Measurements from ENCODE around the gene TNFAIP2.

The TNFAIP2 gene, protein sequence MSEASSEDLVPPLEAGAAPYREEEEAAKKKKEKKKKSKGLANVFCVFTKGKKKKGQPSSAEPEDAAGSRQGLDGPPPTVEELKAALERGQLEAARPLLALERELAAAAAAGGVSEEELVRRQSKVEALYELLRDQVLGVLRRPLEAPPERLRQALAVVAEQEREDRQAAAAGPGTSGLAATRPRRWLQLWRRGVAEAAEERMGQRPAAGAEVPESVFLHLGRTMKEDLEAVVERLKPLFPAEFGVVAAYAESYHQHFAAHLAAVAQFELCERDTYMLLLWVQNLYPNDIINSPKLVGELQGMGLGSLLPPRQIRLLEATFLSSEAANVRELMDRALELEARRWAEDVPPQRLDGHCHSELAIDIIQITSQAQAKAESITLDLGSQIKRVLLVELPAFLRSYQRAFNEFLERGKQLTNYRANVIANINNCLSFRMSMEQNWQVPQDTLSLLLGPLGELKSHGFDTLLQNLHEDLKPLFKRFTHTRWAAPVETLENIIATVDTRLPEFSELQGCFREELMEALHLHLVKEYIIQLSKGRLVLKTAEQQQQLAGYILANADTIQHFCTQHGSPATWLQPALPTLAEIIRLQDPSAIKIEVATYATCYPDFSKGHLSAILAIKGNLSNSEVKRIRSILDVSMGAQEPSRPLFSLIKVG

DNA sequence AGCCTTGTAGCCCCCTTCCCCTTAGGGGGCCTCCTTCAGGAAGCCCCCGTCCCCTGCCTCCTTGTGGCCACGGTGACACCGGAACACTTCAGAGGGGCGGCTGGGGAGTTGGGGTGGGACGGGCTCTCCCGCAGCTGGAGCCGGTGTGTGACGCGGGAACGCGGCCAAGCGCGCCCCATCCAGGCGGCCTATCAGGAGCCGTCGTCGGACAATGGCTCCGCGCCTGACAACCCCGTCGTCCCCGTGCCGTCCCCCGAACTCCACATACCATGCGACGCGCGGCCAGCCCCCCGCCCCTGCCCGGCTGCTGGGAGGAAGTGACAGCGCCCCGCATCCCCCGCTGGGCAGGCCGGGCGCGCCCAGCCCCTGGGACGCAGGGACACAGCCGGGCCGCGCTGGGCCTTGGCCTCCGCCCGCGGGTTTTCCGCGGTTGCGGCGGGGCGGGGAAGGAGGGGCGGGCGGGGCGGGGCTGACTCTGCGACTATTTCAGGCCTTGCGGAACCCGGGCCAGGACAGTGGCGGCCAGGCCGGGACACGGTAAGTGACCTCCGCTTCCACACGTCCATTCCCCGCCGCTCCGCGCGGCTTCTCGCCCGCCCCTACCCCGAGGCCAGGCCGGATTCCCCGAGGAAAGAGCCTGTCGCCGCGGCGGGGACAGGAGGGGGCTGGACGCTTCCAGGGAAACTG is at the start of gene TNFAIP2:
TNFAIP2 (plus strand) TSS at position 515 of the 687 bp plus-strand sequence. CDS start 2,997 bp downstream, outside the sequence.
- peak; percentile 63 for DNase-seq
- no peaks in the 10 kb centered on the region for H3K9me3 Mint-ChIP-seq
- peak within 1 kb of the TSS; percentile 97 for H3K27ac Mint-ChIP-seq
- TF ChIP-seq, protein P1, sequence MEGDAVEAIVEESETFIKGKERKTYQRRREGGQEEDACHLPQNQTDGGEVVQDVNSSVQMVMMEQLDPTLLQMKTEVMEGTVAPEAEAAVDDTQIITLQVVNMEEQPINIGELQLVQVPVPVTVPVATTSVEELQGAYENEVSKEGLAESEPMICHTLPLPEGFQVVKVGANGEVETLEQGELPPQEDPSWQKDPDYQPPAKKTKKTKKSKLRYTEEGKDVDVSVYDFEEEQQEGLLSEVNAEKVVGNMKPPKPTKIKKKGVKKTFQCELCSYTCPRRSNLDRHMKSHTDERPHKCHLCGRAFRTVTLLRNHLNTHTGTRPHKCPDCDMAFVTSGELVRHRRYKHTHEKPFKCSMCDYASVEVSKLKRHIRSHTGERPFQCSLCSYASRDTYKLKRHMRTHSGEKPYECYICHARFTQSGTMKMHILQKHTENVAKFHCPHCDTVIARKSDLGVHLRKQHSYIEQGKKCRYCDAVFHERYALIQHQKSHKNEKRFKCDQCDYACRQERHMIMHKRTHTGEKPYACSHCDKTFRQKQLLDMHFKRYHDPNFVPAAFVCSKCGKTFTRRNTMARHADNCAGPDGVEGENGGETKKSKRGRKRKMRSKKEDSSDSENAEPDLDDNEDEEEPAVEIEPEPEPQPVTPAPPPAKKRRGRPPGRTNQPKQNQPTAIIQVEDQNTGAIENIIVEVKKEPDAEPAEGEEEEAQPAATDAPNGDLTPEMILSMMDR (IDR thresholded peaks at IDR 0.05), result no peak
- peaks cover 33% of the 10 kb centered on the region for H3K27me3 Mint-ChIP-seq (ENCODE audit: low read depth, poor library complexity)
- peak within 1 kb of the TSS; percentile 60 for H3K4me3 Mint-ChIP-seq
- H3K36me3 Mint-ChIP-seq (ENCODE audit: low read depth), result no peaks in the 10 kb centered on the region
- peaks cover 47% of the 10 kb centered on the region for H3K4me1 Mint-ChIP-seq

DNA sequence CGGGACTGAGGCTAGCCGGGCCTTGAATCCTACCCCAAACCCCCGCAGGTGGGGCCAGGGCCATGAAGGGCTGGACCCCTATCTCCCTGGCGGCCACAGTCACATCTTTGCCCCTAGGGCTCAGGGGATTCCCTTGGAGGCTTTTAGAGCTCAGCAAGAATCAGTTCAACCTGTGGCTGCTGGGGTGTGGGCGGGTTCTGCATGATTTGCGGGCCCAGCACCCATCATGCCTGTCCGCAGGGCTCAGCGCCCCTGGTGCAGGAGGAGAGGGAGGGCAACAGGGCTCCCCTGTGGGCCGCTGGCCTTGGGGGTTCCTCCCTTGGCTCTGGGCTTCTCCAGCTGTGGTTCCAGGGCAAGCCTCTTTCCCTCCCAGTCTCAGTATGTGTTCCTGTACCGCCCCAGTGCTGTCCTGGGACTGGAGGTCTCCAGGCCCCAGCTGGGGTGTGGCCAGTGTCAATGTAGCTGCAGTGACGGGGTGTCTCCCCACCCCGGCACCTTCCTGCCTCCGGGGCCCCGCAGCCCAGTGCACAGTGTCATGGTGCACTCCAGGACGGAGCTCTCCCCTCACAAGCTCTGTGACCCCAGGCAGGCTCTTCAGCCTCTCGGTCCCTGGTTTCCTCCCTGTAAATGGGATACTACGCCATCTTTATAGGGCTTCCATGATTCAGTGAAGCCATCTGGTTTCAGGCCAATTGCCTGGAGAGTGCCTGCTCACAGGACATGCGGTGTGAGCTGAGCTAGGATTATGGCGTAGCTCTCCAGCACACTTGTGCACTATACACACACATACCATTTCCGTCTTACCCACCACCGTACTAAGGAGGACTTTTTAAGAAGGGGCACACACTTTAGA is 49.2 kb upstream of the TNFAIP2 start:
- peaks cover 24% of the 10 kb centered on the region for H3K4me1 Mint-ChIP-seq
- H3K9me3 Mint-ChIP-seq, result no peaks in the 10 kb centered on the region
- H3K36me3 Mint-ChIP-seq (ENCODE audit: low read depth), result no peaks in the 10 kb centered on the region
- TF ChIP-seq, protein P1 (IDR thresholded peaks at IDR 0.05), result no peak
- no peak overlapping the region for H3K4me3 Mint-ChIP-seq
- no peak for DNase-seq
- H3K27me3 Mint-ChIP-seq (ENCODE audit: low read depth, poor library complexity), result peaks cover 10% of the 10 kb centered on the region
- H3K27ac Mint-ChIP-seq, result no peak overlapping the region

- no peak overlapping the region for H3K4me3 Mint-ChIP-seq
- no peak for DNase-seq
- peaks cover 9% of the 10 kb centered on the region for H3K27me3 Mint-ChIP-seq (ENCODE audit: low read depth, poor library complexity)
- H3K36me3 Mint-ChIP-seq (ENCODE audit: low read depth), result no peaks in the 10 kb centered on the region
- no peak overlapping the region for H3K27ac Mint-ChIP-seq
- H3K9me3 Mint-ChIP-seq, result no peaks in the 10 kb centered on the region
- H3K4me1 Mint-ChIP-seq, result peaks cover 20% of the 10 kb centered on the region
- TF ChIP-seq, protein P1 (IDR thresholded peaks at IDR 0.05), result no peak
Measured at GRCh38 chr14:103074729-103075367, 48.4 kb upstream of the TNFAIP2 start.

DNA sequence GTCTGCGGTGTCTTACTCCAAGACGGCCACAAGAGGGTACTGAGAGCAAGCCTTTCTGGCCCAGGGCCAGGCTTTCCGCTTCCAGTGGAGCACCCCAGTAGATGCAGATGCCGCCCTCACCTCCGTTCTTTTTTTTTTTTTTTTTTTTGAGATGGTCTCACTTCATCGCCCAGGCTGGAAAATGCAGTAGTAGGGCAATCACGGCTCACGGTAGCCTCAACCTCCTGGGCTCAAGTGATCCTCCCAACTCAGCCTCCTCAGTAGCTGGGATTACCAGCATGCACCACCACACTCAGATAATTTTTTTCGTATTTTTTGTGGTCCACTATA is 44.9 kb upstream of the TNFAIP2 start:
- Mint-ChIP-seq H3K4me1 (peaks cover 6% of the 10 kb centered on the region), H3K27ac (no peak overlapping the region), H3K27me3 (ENCODE audit: low read depth, poor library complexity) (peaks cover 8% of the 10 kb centered on the region), H3K9me3 (no peaks in the 10 kb centered on the region), H3K4me3 (no peak overlapping the region), H3K36me3 (ENCODE audit: low read depth) (no peaks in the 10 kb centered on the region)
- DNase-seq, result peak; percentile 69
- TF ChIP-seq, protein P1 (IDR thresholded peaks at IDR 0.05), result peak; percentile 74

DNA sequence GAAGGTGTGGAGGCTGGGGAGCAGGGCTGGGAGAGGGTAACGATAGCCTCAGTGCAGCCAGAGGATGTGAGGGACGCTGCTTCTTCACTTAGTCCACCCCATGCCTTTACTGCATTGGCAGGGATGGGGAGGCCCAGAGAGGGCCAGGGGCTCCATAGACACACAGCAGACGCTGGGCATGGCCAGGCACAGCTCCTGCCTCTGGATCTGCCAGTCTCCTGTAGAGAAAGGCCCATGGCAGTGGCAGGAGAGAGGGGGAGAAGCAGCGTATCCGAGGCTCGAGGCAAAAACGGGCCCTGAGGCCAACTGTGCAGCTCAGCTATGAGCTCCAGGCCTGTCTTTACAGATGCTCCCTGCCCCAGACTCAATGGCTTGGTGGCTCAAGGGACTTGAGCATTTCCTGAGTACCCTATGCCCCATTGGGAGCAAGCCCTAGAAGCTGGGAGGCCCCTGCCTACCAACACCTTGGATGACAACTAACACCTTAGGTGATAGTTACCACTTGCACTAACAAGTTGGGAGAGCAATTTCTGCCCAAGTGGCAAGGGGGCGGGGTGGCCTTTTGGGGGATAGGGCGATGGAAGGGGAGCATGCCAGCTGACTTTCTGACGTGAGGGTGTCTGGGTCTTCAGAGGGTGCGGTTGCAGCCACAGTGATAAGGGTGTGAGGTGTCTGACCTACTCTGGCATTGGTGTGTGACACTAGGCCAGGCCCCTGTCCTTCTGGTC is 44.2 kb upstream of the TNFAIP2 start:
- Mint-ChIP-seq H3K27ac (no peak overlapping the region), H3K4me1 (peaks cover 6% of the 10 kb centered on the region)
- DNase-seq, result no peak

More for the DNA sequence above, 44.2 kb upstream of the TNFAIP2 start:
- H3K27me3 Mint-ChIP-seq (ENCODE audit: low read depth, poor library complexity), result peaks cover 8% of the 10 kb centered on the region
- no peaks in the 10 kb centered on the region for H3K9me3 Mint-ChIP-seq
- H3K36me3 Mint-ChIP-seq (ENCODE audit: low read depth), result no peaks in the 10 kb centered on the region
- TF ChIP-seq, protein P1 (IDR thresholded peaks at IDR 0.05), result no peak
- H3K4me3 Mint-ChIP-seq, result no peak overlapping the region
